ENCODE data around the gene TM4SF5.

The TM4SF5 gene

GRCh38 chr17:4788159-4788806 is 16.6 kb downstream of the TM4SF5 start:
- no peak for DNase-seq (ENCODE audit: low read depth)
- H3K4me3 ChIP-seq (ENCODE audit: low read depth, low read length) = no peak overlapping the region

- DNase-seq (ENCODE audit: low read depth) = no peak
Measured at GRCh38 chr17:4788807-4789700, 17.4 kb downstream of the TM4SF5 start, which contains the start of gene GLTPD2. Gene GLTPD2 (plus strand): TSS chr17:4788964. CDS start chr17:4789012, 48 bp downstream.

DNA sequence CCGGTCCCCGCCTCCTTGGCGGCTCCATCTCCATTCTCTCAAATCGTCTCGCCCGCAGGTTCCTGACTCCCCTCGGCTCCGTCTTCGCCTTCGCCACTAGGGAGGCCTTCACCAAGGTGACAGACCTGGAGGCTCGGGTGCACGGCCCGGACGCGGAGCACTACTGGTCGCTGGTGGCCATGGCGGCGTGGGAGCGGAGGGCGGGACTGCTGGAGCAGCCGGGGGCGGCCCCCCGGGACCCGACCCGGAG is 17.9 kb downstream of the TM4SF5 start:
- H3K4me3 ChIP-seq (ENCODE audit: low read depth, low read length) = peak overlapping the region; percentile 62

More at GRCh38 chr17:4788807-4789700, 17.4 kb downstream of the TM4SF5 start, which contains the start of gene GLTPD2:
- peak within 1 kb of the TSS; percentile 62 for H3K4me3 ChIP-seq (ENCODE audit: low read depth, low read length)

DNA sequence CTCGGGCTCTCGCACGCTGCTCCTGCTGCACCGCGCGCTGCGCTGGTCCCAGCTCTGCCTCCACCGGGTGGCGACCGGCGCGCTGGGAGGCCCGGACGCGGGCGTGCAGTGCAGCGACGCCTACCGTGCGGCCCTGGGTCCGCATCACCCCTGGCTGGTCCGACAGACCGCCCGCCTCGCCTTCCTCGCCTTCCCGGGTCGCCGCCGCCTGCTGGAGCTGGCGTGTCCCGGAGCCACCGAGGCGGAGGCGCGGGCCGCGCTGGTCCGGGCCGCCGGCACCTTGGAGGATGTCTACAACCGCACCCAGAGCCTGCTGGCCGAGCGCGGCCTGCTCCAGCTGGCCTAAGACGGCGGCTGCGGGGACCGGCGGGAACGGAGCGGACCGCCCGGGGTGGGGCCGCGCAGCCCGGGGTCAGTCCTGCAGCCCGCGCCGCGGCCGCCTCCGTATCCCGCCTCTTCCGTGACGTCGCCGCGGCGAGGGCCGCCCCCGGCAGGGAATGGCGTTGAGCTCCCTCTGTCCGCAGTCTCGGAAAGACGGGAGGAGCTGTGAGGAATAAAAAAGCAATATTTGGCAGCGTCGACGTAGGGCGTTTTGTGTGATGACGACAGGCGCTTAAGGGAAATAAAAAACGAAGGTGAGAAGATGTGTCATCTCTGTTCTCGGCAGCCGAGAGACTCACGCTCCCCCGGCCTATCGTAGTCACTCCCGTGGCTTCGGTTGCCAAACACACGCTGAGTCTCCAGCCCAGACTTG is 18.4 kb downstream of the TM4SF5 start:
- DNase-seq (ENCODE audit: low read depth) = peak; percentile 79

More for the DNA sequence above, 17.9 kb downstream of the TM4SF5 start:
- no peak for DNase-seq (ENCODE audit: low read depth)

DNA sequence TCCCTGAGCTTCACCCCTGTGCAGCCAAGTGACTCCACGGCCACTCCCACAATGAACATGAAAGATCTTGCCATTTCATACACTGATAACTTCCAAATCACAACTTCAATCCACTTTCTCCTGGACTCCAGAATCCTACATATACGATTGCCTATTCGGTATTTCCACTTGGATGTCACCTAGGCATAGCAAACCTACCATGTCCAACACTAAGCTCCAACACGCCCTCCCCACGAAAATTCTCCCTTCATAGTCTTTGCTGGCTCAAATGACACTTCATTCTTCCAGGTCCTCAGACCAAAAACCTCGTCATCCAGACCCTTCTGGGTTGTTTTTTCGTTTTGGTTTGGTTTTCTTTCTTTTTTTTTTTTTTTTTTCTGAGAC is 19.0 kb downstream of the TM4SF5 start:
- DNase-seq (ENCODE audit: low read depth) = no peak
- peak overlapping the region; percentile 62 for H3K4me3 ChIP-seq (ENCODE audit: low read depth, low read length)

More for the DNA sequence above, 18.4 kb downstream of the TM4SF5 start:
- H3K4me3 ChIP-seq (ENCODE audit: low read depth, low read length) = peak overlapping the region; percentile 62

- no peak for DNase-seq (ENCODE audit: low read depth)
- H3K4me3 ChIP-seq (ENCODE audit: low read depth, low read length) = no peak overlapping the region
Measured at GRCh38 chr17:4795168-4795567, 23.5 kb downstream of the TM4SF5 start.

DNA sequence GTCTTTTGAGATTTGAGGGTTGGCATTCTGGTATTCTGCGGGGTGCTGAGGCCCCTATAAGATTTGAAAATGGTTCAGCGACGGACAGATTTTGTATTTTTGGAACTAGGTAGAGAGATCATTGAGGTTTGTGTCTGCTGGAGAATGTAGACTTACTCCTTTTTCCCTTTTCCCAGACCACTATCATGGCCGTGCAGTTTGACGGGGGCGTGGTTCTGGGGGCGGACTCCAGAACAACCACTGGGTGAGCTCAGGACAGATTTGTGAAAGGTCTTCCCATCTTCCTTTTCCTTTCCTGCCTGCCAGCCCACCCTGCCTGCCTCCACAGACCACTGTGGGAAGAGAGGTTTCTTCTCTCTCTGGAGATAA is 24.9 kb downstream of the TM4SF5 start:
- DNase-seq (ENCODE audit: low read depth) = no peak

GRCh38 chr17:4800462-4801196 is 28.9 kb downstream of the TM4SF5 start:
- H3K4me3 ChIP-seq (ENCODE audit: low read depth, low read length) = no peak overlapping the region
- DNase-seq (ENCODE audit: low read depth) = no peak

More for the DNA sequence above, 24.9 kb downstream of the TM4SF5 start:
- peak overlapping the region; percentile 92 for H3K4me3 ChIP-seq (ENCODE audit: low read depth, low read length)

DNA sequence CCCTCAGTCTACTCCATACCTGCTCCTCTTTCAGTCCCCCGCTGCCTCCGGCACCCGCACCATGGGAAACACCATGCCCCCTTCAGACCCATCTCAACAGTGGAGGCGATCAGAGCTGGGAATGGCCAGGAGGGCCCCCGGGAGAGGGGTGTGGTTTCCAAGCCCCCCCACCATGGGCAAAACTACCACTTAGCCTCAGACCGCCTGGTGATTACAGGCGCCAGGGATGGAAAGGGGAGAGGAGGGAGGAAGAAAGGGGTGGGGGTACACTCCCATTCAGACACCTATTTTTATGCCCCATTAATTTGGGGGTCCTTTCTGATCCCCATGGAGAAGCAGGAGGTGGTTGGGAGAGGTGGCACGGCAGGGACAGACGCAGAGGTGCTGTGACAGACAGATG is 30.5 kb downstream of the TM4SF5 start, which contains the start of gene C17orf114:
TSS of gene C17orf114 (minus strand) at position 101 of the 400 bp plus-strand sequence.
- no peak for DNase-seq (ENCODE audit: low read depth)
- no peak within 1 kb of the TSS for H3K4me3 ChIP-seq (ENCODE audit: low read depth, low read length)

GRCh38 chr17:4806456-4806776 is 34.7 kb downstream of the TM4SF5 start:
- peak overlapping the region; percentile 80 for H3K4me3 ChIP-seq (ENCODE audit: low read depth, low read length)
- no peak for DNase-seq (ENCODE audit: low read depth)

GRCh38 chr17:4806777-4807604 is 35.3 kb downstream of the TM4SF5 start, which contains the start of gene PLD2:
Gene PLD2 (plus strand): TSS chr17:4807152. CDS start chr17:4807773, 621 bp downstream.
- peak; percentile 30 for DNase-seq (ENCODE audit: low read depth)

DNA sequence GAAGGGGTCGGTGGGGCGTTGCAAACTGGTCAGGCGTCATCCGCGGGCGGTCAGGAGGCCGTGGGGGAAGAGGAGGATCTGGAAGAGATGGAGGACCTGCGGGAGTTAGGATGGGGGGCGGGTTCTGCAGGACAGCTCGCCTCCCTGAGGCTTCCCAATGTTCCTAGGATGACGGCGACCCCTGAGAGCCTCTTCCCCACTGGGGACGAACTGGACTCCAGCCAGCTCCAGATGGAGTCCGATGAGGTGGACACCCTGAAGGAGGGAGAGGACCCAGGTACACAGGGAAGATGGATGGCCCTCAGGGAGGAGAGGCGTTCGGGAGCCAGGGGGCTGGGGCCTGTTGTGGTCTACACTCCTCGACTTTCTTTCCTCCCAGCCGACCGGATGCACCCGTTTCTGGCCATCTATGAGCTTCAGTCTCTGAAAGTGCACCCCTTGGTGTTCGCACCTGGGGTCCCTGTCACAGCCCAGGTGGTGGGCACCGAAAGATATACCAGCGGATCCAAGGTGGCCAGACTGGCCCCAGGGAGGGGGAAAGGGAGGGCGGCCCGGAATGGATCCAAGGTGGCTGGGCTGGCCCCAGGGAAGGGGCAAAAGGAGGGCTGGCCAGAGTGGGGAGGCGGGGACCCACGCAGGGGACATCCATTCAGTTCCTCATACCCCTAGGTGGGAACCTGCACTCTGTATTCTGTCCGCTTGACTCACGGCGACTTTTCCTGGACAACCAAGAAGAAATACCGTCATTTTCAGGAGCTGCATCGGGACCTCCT is 36.1 kb downstream of the TM4SF5 start:
- DNase-seq (ENCODE audit: low read depth) = no peak
- peak overlapping the region; percentile 80 for H3K4me3 ChIP-seq (ENCODE audit: low read depth, low read length)

More at GRCh38 chr17:4806777-4807604, 35.3 kb downstream of the TM4SF5 start, which contains the start of gene PLD2:
- H3K4me3 ChIP-seq (ENCODE audit: low read depth, low read length) = peak within 1 kb of the TSS; percentile 80

DNA sequence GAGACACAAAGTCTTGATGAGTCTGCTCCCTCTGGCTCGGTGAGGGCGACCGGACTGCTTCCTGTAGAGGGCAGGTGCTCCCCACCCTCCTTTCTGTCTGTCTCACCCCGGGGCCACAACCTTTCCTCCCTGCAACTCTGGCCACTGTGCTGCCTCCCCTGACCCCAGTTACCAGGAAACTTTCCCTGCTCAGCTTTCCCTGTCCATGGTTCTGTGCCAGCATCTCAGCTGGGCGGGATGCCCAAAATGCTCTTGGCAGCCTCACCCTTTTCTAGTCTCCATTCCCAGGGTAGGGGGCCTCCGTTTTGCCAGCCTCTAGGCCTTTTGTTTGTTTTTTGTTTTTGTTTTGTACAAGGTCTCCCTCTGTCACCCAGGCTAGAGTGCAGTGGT is 36.7 kb downstream of the TM4SF5 start:
- H3K4me3 ChIP-seq (ENCODE audit: low read depth, low read length) = no peak overlapping the region
- no peak for DNase-seq (ENCODE audit: low read depth)

DNA sequence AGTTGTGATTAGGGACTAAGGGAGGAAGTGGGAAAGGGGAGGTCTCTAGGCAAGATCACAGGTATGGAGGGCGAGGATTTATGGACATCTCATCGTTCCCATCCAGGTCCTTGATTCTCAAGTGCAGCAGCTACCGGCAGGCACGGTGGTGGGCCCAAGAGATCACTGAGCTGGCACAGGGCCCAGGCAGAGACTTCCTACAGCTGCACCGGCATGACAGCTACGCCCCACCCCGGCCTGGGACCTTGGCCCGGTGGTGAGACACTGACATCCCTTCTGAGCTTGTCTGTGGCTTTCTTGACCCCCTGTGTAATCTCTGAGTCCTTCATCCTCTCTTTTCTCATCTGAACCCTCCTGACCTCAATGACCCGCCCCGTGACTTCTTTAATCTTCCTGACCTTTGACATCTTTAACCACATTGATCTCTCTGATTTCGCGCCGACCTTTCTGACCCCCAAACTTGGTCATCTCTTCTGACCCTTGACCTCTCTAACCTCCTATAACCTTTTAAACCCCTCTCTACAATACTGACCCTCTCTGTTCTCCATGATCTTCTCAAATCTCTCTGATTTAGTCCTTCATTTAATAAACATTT is 39.1 kb downstream of the TM4SF5 start:
- DNase-seq (ENCODE audit: low read depth) = no peak
- no peak overlapping the region for H3K4me3 ChIP-seq (ENCODE audit: low read depth, low read length)

GRCh38 chr17:4811471-4811870 is 39.8 kb downstream of the TM4SF5 start:
- DNase-seq (ENCODE audit: low read depth) = no peak
- H3K4me3 ChIP-seq (ENCODE audit: low read depth, low read length) = no peak overlapping the region

DNA sequence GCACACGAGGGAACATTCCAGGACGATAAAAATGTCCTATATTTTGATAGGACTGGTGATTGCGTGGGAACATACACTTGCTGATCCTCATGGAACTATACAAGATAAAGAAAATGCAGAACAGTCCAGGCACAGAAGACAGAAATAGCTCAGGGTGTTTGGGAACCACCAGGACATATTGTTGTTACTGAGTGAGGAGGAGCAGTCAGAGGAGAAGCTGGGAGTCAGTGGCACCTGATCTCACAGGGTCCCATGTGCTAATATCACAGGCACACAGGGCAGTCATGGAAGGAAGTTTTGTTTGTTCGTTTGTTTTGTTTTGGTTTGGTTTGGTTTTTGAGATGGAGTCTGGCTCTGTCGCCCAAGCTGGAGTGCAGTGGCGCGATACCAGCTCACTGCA is 41.0 kb downstream of the TM4SF5 start:
- DNase-seq (ENCODE audit: low read depth) = no peak

DNA sequence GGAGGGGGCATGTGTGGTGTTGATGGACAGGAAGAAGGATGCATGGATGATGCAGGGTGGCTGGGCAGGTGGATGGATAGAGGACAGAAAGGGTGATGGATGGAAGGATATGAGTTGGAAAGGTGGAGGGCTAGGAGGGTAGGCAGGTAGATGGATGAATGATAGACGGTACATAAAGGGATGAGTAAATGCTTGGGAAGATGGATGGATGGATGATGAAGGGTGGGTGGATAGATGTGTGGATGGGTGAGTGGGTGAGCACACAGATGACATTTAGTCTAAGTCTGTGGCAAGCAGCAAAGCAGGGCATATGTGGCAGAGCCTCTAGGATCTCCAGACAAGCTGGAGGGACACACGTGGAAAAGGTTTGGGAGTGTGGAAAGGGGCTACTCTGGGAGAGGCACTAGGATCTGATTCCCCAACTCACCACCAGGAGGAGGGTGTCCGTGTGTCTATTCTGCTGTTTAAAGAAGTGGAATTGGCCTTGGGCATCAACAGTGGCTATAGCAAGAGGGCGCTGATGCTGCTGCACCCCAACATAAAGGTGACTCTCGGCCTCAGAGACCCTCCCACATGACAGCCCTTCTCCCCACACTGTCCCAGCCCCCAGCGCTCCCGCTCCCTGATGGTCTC is 43.5 kb downstream of the TM4SF5 start:
- H3K4me3 ChIP-seq (ENCODE audit: low read depth, low read length) = no peak overlapping the region
- DNase-seq (ENCODE audit: low read depth) = no peak

More for the DNA sequence above, 41.0 kb downstream of the TM4SF5 start:
- no peak overlapping the region for H3K4me3 ChIP-seq (ENCODE audit: low read depth, low read length)

All from skeletal muscle cell (primary cell).